ENCODE data around the gene PTPRT. TPM values are rescaled to one million over a fixed set of nuclear protein-coding genes. Genes with fewer than 3 reads are reported as not detected.

Gene PTPRT
- total RNA-seq, 1 donor from 2014 or later = not detected

DNA sequence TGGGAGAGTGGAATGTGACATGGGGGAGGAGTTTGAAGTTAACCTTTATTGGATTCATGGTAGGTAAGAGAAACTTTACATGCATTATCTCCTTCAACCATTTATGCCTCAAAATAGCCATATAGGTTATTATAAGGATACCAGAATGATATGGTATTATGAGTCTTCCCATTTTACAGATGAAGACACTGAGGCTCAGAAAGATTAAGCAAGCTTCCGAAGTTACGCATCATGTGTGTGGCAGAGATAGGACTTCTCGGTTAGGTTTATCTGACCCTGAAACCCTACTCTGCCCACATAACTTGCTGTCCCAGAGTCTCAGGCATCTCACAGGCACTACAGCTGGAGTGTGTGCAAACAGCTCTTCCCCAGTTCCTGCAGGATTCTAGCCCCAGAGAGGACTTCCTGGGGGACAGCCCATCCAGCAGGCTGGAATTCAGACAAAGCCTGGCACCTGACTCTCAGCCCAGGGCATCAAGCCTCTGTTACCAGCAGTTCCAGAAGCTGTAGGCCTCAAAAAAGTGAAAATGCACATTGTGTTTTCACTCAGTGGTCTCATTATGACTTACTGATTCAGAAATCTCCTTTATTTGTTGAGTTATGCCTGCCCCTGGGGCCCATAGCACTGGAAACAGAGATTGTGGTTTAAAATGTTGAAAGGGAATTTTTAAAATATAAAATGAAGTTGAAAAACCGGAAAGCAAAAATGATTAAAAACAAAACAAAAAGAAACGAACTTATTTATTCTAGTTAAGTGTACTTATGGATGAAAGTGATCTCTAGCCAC lies 1058.7 kb downstream of the PTPRT start:
- DNase-seq (ENCODE audit: low spot score) = no peak
- TF ChIP-seq, protein P1, sequence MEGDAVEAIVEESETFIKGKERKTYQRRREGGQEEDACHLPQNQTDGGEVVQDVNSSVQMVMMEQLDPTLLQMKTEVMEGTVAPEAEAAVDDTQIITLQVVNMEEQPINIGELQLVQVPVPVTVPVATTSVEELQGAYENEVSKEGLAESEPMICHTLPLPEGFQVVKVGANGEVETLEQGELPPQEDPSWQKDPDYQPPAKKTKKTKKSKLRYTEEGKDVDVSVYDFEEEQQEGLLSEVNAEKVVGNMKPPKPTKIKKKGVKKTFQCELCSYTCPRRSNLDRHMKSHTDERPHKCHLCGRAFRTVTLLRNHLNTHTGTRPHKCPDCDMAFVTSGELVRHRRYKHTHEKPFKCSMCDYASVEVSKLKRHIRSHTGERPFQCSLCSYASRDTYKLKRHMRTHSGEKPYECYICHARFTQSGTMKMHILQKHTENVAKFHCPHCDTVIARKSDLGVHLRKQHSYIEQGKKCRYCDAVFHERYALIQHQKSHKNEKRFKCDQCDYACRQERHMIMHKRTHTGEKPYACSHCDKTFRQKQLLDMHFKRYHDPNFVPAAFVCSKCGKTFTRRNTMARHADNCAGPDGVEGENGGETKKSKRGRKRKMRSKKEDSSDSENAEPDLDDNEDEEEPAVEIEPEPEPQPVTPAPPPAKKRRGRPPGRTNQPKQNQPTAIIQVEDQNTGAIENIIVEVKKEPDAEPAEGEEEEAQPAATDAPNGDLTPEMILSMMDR (IDR thresholded peaks at IDR 0.05) = no peak
- H3K27ac Mint-ChIP-seq (ENCODE audit: unreplicated experiment) = no peak overlapping the region
- no peaks in the 10 kb centered on the region for H3K4me1 Mint-ChIP-seq (ENCODE audit: low read depth)
- H3K36me3 Mint-ChIP-seq (ENCODE audit: low read depth) = no peaks in the 10 kb centered on the region
- no peaks in the 10 kb centered on the region for H3K9me3 Mint-ChIP-seq (ENCODE audit: low read depth)
- H3K4me3 Mint-ChIP-seq (ENCODE audit: unreplicated experiment) = no peak overlapping the region
- H3K27me3 Mint-ChIP-seq (ENCODE audit: low read depth) = no peaks in the 10 kb centered on the region

DNA sequence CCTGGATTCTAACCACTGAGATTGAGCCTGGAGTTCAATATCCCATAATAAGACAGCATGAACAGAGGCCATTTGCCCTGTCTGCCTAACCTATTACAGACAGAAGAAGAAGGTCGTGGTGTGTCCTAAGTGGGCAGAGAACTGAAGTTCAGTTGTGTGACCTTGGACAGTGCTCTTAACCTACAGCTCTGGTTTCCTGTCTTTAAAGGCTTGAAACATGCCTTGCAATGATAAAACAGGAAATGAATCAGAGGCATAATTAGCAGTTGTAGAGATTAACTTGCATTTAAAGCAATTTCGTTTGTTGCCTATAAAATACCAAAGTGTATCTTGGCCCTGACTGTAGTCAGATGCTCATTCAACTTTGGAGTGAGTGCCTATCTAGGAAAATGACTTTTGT lies 1064.3 kb downstream of the PTPRT start:
- TF ChIP-seq, protein P1 (IDR thresholded peaks at IDR 0.05) = no peak
- Mint-ChIP-seq H3K9me3 (ENCODE audit: low read depth) (no peaks in the 10 kb centered on the region), H3K27me3 (ENCODE audit: low read depth) (no peaks in the 10 kb centered on the region), H3K36me3 (ENCODE audit: low read depth) (no peaks in the 10 kb centered on the region), H3K4me1 (ENCODE audit: low read depth) (no peaks in the 10 kb centered on the region), H3K4me3 (ENCODE audit: unreplicated experiment) (no peak overlapping the region), H3K27ac (ENCODE audit: unreplicated experiment) (no peak overlapping the region)
- DNase-seq (ENCODE audit: low spot score) = no peak

DNA sequence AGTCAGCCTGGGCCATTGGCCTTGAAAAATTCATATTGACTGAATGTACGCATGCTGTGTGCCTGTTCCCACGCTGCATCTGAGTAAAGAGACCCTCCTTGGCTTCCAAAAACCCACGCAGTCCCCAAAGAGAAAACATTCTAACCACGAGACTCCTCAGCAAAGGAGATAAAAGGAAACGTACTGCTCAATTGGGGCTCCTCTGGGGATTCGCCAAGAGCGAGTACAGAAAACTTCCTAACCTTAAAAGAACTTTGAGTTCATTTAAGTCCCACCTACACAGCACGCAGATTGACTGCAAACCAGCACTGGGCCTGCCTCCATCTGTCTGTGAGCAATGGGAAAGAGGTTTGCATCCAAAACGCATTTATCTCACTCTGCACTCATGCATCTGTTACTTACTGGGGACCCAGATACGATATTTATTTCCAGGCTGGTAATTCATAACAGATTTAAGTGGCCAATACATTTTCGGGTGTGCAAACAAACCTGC lies 1065.7 kb downstream of the PTPRT start:
- no peak overlapping the region for H3K27ac Mint-ChIP-seq (ENCODE audit: unreplicated experiment)
- TF ChIP-seq, protein P1 (IDR thresholded peaks at IDR 0.05) = no peak
- no peaks in the 10 kb centered on the region for H3K36me3 Mint-ChIP-seq (ENCODE audit: low read depth)
- no peak overlapping the region for H3K4me3 Mint-ChIP-seq (ENCODE audit: unreplicated experiment)
- H3K27me3 Mint-ChIP-seq (ENCODE audit: low read depth) = no peaks in the 10 kb centered on the region
- H3K9me3 Mint-ChIP-seq (ENCODE audit: low read depth) = peaks cover 3% of the 10 kb centered on the region
- no peak for DNase-seq (ENCODE audit: low spot score)
- no peaks in the 10 kb centered on the region for H3K4me1 Mint-ChIP-seq (ENCODE audit: low read depth)

- TF ChIP-seq, protein P1 (IDR thresholded peaks at IDR 0.05) = no peak
- H3K4me1 Mint-ChIP-seq (ENCODE audit: low read depth) = no peaks in the 10 kb centered on the region
- H3K36me3 Mint-ChIP-seq (ENCODE audit: low read depth) = no peaks in the 10 kb centered on the region
- H3K27ac Mint-ChIP-seq (ENCODE audit: unreplicated experiment) = no peak overlapping the region
- H3K4me3 Mint-ChIP-seq (ENCODE audit: unreplicated experiment) = no peak overlapping the region
- no peak for DNase-seq (ENCODE audit: low spot score)
- H3K27me3 Mint-ChIP-seq (ENCODE audit: low read depth) = no peaks in the 10 kb centered on the region
- H3K9me3 Mint-ChIP-seq (ENCODE audit: low read depth) = peaks cover 13% of the 10 kb centered on the region
These were observed 1071.1 kb downstream of the PTPRT start for GRCh38 chr20:42118409-42119125.

GRCh38 chr20:42118001-42118400 lies 1071.7 kb downstream of the PTPRT start:
- no peaks in the 10 kb centered on the region for H3K4me1 Mint-ChIP-seq (ENCODE audit: low read depth)
- H3K27me3 Mint-ChIP-seq (ENCODE audit: low read depth) = no peaks in the 10 kb centered on the region
- H3K27ac Mint-ChIP-seq (ENCODE audit: unreplicated experiment) = no peak overlapping the region
- TF ChIP-seq, protein P1 (IDR thresholded peaks at IDR 0.05) = no peak
- no peak overlapping the region for H3K4me3 Mint-ChIP-seq (ENCODE audit: unreplicated experiment)
- no peaks in the 10 kb centered on the region for H3K36me3 Mint-ChIP-seq (ENCODE audit: low read depth)
- no peak for DNase-seq (ENCODE audit: low spot score)
- peaks cover 13% of the 10 kb centered on the region for H3K9me3 Mint-ChIP-seq (ENCODE audit: low read depth)

All from chondrocyte (in vitro differentiated cells).